ENCODE data around the gene CXCL5. TPM values are rescaled to one million over a fixed set of nuclear protein-coding genes. Genes with fewer than 3 reads are reported as not detected.

The CXCL5 gene
- total and polyA plus RNA-seq, 2 of the 13 experiments (the other 11 are each of a cell fraction or from before 2014, with no cell fraction given): not detected

DNA sequence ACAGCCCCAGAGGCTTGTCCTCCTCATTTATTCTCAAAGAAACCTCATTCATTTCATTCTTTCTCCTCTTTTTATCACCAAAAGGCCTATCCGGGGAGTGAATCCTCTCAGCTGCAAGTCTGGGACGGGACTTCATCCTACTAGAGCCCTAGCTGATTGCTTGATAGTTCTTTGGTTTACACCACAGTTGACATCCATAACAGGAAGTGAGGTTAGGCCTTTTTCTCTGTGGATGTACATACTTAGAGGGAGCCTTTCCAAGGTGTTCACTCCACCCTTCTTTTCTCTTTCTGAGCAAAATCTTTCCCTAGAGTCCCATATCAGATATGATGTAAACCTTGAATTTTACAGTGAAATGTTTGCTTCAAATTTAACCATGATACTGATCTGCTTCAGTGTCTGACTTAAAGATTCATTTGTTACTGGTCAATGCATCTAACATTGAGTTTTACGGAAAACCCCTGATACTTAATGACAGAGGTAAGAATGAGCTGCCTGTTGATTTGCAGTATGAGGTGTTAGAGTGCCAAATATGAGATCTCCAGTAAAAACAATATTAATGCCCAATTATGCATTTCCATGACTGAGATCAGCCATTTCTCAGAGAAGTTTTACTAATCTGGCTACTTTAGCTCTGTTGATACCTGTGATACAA is 16.8 kb upstream of the CXCL5 start:
- BruUV-seq (replicated peaks): no TSS peak
- Histone ChIP-seq H3K27me3 (ENCODE audit: control insufficient read depth in 1 of 2, insufficient read depth in 2 of 2, low read length in 2 of 2) (no peaks in the 10 kb centered on the region), H3K79me2 (ENCODE audit: insufficient read depth, low read length) (no peaks in the 10 kb centered on the region), H3K27ac (ENCODE audit: extremely low read length, insufficient read depth, low read length) (no peak overlapping the region), H3K9ac (ENCODE audit: insufficient read depth, low read depth, low read length) (no peak overlapping the region), H3K4me3 (replicated peaks in 1 of 3; ENCODE audit: insufficient read depth in 1 of 3, low read depth in 2 of 3, low read length in 3 of 3) (no peak overlapping the region), H4K20me1 (ENCODE audit: insufficient read depth, low read length) (no peaks in the 10 kb centered on the region), H3K4me2 (ENCODE audit: low read depth, low read length) (no peak overlapping the region), H2AFZ (ENCODE audit: low read length) (no peak overlapping the region), H3K4me1 (ENCODE audit: insufficient read depth, low read length) (no peaks in the 10 kb centered on the region), H3K9me3 (ENCODE audit: low read length) (no peaks in the 10 kb centered on the region), H3K36me3 (replicated peaks in 1 of 2; ENCODE audit: control insufficient read depth in 1 of 2, insufficient read depth in 2 of 2, low read length in 2 of 2) (no peaks in the 10 kb centered on the region)
- 15% methylated on average over 3 of the region's 3 CpGs for WGBS (ENCODE audit: low lambda C conversion rate)
- ATAC-seq (no peak), DNase-seq (ENCODE audit: low spot score) (no peak), FAIRE-seq (no peak)
- CTCF ChIA-PET (ENCODE audit: low intra/inter-chr PET ratio, low total read pairs): no interaction called here
- in situ Hi-C loops (cut with HindIII; ENCODE audit: extremely low pct_ligation_motif_present, low pct_unique_long_range_greater_than_20kb) (no loop called here), intact Hi-C loops (cut with micrococcal nuclease; ENCODE audit: unreplicated experiment) (no loop called here)
- POLR2A ChIA-PET: no interaction called here
- TF ChIP-seq MXI1 (IDR thresholded peaks at IDR 0.05; ENCODE audit: borderline replicate concordance, low read depth, low read length) (no peak), ZNF224 (CRISPR knock-in tag; IDR thresholded peaks at IDR 0.05) (no peak), TSC22D2 (CRISPR knock-in tag; IDR thresholded peaks at IDR 0.05; ENCODE audit: borderline replicate concordance) (no peak), ETV5 (CRISPR knock-in tag; IDR thresholded peaks at IDR 0.05; ENCODE audit: borderline replicate concordance) (no peak), ZNF138 (CRISPR knock-in tag; IDR thresholded peaks at IDR 0.05; ENCODE audit: low read depth) (no peak), SIX1 (CRISPR knock-in tag; IDR thresholded peaks at IDR 0.05; ENCODE audit: borderline replicate concordance) (no peak), FOXO1 (CRISPR knock-in tag; IDR thresholded peaks at IDR 0.05) (no peak)
- TF ChIP-seq, protein P1, sequence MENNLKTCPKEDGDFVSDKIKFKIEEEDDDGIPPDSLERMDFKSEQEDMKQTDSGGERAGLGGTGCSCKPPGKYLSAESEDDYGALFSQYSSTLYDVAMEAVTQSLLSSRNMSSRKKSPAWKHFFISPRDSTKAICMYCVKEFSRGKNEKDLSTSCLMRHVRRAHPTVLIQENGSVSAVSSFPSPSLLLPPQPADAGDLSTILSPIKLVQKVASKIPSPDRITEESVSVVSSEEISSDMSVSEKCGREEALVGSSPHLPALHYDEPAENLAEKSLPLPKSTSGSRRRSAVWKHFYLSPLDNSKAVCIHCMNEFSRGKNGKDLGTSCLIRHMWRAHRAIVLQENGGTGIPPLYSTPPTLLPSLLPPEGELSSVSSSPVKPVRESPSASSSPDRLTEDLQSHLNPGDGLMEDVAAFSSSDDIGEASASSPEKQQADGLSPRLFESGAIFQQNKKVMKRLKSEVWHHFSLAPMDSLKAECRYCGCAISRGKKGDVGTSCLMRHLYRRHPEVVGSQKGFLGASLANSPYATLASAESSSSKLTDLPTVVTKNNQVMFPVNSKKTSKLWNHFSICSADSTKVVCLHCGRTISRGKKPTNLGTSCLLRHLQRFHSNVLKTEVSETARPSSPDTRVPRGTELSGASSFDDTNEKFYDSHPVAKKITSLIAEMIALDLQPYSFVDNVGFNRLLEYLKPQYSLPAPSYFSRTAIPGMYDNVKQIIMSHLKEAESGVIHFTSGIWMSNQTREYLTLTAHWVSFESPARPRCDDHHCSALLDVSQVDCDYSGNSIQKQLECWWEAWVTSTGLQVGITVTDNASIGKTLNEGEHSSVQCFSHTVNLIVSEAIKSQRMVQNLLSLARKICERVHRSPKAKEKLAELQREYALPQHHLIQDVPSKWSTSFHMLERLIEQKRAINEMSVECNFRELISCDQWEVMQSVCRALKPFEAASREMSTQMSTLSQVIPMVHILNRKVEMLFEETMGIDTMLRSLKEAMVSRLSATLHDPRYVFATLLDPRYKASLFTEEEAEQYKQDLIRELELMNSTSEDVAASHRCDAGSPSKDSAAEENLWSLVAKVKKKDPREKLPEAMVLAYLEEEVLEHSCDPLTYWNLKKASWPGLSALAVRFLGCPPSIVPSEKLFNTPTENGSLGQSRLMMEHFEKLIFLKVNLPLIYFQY (CRISPR knock-in tag; IDR thresholded peaks at IDR 0.05; ENCODE audit: borderline replicate concordance): no peak
- TF ChIP-seq, protein P2, sequence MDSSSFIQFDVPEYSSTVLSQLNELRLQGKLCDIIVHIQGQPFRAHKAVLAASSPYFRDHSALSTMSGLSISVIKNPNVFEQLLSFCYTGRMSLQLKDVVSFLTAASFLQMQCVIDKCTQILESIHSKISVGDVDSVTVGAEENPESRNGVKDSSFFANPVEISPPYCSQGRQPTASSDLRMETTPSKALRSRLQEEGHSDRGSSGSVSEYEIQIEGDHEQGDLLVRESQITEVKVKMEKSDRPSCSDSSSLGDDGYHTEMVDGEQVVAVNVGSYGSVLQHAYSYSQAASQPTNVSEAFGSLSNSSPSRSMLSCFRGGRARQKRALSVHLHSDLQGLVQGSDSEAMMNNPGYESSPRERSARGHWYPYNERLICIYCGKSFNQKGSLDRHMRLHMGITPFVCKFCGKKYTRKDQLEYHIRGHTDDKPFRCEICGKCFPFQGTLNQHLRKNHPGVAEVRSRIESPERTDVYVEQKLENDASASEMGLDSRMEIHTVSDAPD (CRISPR knock-in tag; IDR thresholded peaks at IDR 0.05): no peak
- TF ChIP-seq, protein P3, sequence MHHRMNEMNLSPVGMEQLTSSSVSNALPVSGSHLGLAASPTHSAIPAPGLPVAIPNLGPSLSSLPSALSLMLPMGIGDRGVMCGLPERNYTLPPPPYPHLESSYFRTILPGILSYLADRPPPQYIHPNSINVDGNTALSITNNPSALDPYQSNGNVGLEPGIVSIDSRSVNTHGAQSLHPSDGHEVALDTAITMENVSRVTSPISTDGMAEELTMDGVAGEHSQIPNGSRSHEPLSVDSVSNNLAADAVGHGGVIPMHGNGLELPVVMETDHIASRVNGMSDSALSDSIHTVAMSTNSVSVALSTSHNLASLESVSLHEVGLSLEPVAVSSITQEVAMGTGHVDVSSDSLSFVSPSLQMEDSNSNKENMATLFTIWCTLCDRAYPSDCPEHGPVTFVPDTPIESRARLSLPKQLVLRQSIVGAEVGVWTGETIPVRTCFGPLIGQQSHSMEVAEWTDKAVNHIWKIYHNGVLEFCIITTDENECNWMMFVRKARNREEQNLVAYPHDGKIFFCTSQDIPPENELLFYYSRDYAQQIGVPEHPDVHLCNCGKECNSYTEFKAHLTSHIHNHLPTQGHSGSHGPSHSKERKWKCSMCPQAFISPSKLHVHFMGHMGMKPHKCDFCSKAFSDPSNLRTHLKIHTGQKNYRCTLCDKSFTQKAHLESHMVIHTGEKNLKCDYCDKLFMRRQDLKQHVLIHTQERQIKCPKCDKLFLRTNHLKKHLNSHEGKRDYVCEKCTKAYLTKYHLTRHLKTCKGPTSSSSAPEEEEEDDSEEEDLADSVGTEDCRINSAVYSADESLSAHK (CRISPR knock-in tag; IDR thresholded peaks at IDR 0.05; ENCODE audit: borderline replicate concordance): no peak
- TF ChIP-seq, protein P4, sequence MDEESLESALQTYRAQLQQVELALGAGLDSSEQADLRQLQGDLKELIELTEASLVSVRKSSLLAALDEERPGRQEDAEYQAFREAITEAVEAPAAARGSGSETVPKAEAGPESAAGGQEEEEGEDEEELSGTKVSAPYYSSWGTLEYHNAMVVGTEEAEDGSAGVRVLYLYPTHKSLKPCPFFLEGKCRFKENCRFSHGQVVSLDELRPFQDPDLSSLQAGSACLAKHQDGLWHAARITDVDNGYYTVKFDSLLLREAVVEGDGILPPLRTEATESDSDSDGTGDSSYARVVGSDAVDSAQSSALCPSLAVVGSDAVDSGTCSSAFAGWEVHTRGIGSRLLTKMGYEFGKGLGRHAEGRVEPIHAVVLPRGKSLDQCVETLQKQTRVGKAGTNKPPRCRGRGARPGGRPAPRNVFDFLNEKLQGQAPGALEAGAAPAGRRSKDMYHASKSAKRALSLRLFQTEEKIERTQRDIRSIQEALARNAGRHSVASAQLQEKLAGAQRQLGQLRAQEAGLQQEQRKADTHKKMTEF (CRISPR knock-in tag; IDR thresholded peaks at IDR 0.05): no peak
- TF ChIP-seq, protein P5, sequence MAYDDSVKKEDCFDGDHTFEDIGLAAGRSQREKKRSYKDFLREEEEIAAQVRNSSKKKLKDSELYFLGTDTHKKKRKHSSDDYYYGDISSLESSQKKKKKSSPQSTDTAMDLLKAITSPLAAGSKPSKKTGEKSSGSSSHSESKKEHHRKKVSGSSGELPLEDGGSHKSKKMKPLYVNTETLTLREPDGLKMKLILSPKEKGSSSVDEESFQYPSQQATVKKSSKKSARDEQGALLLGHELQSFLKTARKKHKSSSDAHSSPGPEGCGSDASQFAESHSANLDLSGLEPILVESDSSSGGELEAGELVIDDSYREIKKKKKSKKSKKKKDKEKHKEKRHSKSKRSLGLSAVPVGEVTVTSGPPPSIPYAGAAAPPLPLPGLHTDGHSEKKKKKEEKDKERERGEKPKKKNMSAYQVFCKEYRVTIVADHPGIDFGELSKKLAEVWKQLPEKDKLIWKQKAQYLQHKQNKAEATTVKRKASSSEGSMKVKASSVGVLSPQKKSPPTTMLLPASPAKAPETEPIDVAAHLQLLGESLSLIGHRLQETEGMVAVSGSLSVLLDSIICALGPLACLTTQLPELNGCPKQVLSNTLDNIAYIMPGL (CRISPR knock-in tag; IDR thresholded peaks at IDR 0.05; ENCODE audit: borderline replicate concordance in 1 of 2, low read depth in 1 of 2): no peak
